Effector memory CD4-positive, alpha-beta T cell (primary cell): ENCODE measurements around the gene GPR87.

Source experiments
- DNase-seq, 3 donors: peaks; one replicate each; pipeline ENCODE4 v3.0.0-alpha.2; 2020
- H3K27ac ChIP-seq: 2 replicates; pipeline ENCODE4 v1.7.0; 2013; ENCODE audit warnings: mild to moderate bottlenecking, low read length, moderate library complexity; ENCODE audit not compliant: insufficient read depth, poor library complexity, severe bottlenecking
- H3K27me3 ChIP-seq: replicated peaks from 2 replicates; pipeline ENCODE4 v1.7.0; 2013; ENCODE audit warnings: mild to moderate bottlenecking, low read length; ENCODE audit not compliant: insufficient read depth, control insufficient read depth, poor library complexity, severe bottlenecking
- H3K36me3 ChIP-seq: 2 replicates; pipeline ENCODE4 v1.7.0; 2013; ENCODE audit warnings: mild to moderate bottlenecking, low read length, moderate library complexity; ENCODE audit not compliant: control insufficient read depth, insufficient read depth
- H3K4me1 ChIP-seq: 2 replicates; pipeline ENCODE4 v1.7.0; 2013; ENCODE audit warnings: low read length, mild to moderate bottlenecking; ENCODE audit not compliant: control insufficient read depth, insufficient read depth, poor library complexity, severe bottlenecking
- H3K4me3 ChIP-seq: 2 replicates; pipeline ENCODE4 v1.7.0; 2013; ENCODE audit warnings: low read length, low read depth, mild to moderate bottlenecking; ENCODE audit not compliant: insufficient read depth, poor library complexity, severe bottlenecking
- H3K9me3 ChIP-seq: 2 replicates; pipeline ENCODE4 v1.7.0; 2013; ENCODE audit warnings: mild to moderate bottlenecking, low read length, moderate library complexity; ENCODE audit not compliant: control insufficient read depth

The GPR87 gene

GRCh38 chr3:151290673-151291072 lies 25.9 kb downstream of the GPR87 start:
- no peak overlapping the region for H3K4me3 ChIP-seq
- no peaks in the 10 kb centered on the region for H3K36me3 ChIP-seq

DNA sequence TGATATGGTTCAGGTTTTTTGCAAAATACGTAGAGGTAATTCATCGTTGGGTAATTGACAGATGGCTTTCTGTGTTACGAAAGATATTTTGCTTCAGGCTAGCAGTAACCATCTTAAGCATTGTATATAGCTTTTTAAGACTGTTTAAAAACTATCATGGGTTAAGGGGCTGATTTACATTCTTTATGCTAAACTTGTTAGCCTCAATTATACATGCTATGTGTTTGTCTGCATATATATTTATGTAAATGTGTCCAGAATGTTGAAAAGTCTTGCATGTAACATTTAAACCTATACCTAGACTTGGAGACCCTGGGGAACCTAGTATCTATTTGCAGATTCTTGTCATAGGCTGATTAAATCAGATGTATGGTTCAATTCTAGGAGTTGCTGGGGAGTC lies 27.2 kb downstream of the GPR87 start:
- Histone ChIP-seq H3K27ac (no peak overlapping the region), H3K4me3 (no peak overlapping the region), H3K4me1 (no peaks in the 10 kb centered on the region), H3K9me3 (no peaks in the 10 kb centered on the region), H3K36me3 (no peaks in the 10 kb centered on the region), H3K27me3 (no peaks in the 10 kb centered on the region)
- DNase-seq: no peak

More at GRCh38 chr3:151290673-151291072, 25.9 kb downstream of the GPR87 start:
- no peak overlapping the region for H3K27ac ChIP-seq
- no peaks in the 10 kb centered on the region for H3K9me3 ChIP-seq
- DNase-seq: no peak
- no peaks in the 10 kb centered on the region for H3K4me1 ChIP-seq
- H3K27me3 ChIP-seq: no peaks in the 10 kb centered on the region

DNA sequence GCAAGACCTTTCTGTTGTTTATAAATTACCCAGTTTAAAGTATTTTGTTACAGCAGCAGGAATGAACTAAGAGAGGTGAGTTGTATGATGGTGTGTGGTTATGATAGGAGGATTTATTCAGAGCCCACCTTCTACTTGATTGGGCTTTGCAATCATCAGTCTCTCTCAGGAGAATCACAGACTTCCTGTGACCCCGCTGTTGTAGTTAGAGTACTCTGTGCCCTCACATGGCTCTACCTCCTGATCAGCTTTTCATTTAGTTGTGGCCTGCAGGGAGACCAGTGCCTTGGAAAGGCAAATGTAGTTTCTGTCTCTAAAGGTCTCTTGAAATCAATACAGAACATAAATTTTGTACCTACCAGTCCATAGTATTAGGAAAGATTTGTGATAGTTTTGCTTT lies 30.7 kb downstream of the GPR87 start:
- no peaks in the 10 kb centered on the region for H3K9me3 ChIP-seq
- no peak overlapping the region for H3K27ac ChIP-seq
- no peaks in the 10 kb centered on the region for H3K27me3 ChIP-seq
- DNase-seq: no peak
- no peaks in the 10 kb centered on the region for H3K36me3 ChIP-seq
- no peaks in the 10 kb centered on the region for H3K4me1 ChIP-seq
- H3K4me3 ChIP-seq: no peak overlapping the region

GRCh38 chr3:151283907-151284461 lies 32.6 kb downstream of the GPR87 start:
- H3K36me3 ChIP-seq: no peaks in the 10 kb centered on the region
- no peak overlapping the region for H3K27ac ChIP-seq
- DNase-seq: no peak
- no peak overlapping the region for H3K4me3 ChIP-seq
- H3K4me1 ChIP-seq: no peaks in the 10 kb centered on the region
- H3K9me3 ChIP-seq: no peaks in the 10 kb centered on the region
- H3K27me3 ChIP-seq: no peaks in the 10 kb centered on the region

- H3K27ac ChIP-seq: no peak overlapping the region
- DNase-seq: no peak
- no peaks in the 10 kb centered on the region for H3K9me3 ChIP-seq
- no peaks in the 10 kb centered on the region for H3K4me1 ChIP-seq
- H3K4me3 ChIP-seq: no peak overlapping the region
- no peaks in the 10 kb centered on the region for H3K27me3 ChIP-seq
- H3K36me3 ChIP-seq: no peaks in the 10 kb centered on the region
Observed at GRCh38 chr3:151283387-151283786, 33.2 kb downstream of the GPR87 start.

- Histone ChIP-seq H3K36me3 (no peaks in the 10 kb centered on the region), H3K27ac (no peak overlapping the region), H3K4me1 (no peaks in the 10 kb centered on the region), H3K27me3 (no peaks in the 10 kb centered on the region), H3K4me3 (no peak overlapping the region), H3K9me3 (no peaks in the 10 kb centered on the region)
- no peak for DNase-seq
Observed at GRCh38 chr3:151282921-151283320, 33.7 kb downstream of the GPR87 start.

- H3K9me3 ChIP-seq: no peaks in the 10 kb centered on the region
- H3K4me3 ChIP-seq: no peak overlapping the region
- H3K4me1 ChIP-seq: peaks cover 5% of the 10 kb centered on the region
- no peaks in the 10 kb centered on the region for H3K27me3 ChIP-seq
- no peaks in the 10 kb centered on the region for H3K36me3 ChIP-seq
- no peak for DNase-seq
- H3K27ac ChIP-seq: no peak overlapping the region
Observed at GRCh38 chr3:151281671-151282324, 34.8 kb downstream of the GPR87 start.

GRCh38 chr3:151278230-151278629 lies 38.4 kb downstream of the GPR87 start, which contains the start of gene P2RY14:
Gene P2RY14 (minus strand): TSS chr3:151278542. CDS start chr3:151214316, 64,226 bp downstream.
- Histone ChIP-seq H3K27ac (peak within 1 kb of the TSS; percentile 45), H3K4me1 (peaks cover 16% of the 10 kb centered on the region), H3K4me3 (no peak within 1 kb of the TSS)

GRCh38 chr3:151276687-151277042 lies 40.0 kb downstream of the GPR87 start:
- peak overlapping the region; percentile 26 for H3K27ac ChIP-seq
- no peaks in the 10 kb centered on the region for H3K27me3 ChIP-seq
- H3K4me3 ChIP-seq: peak overlapping the region; percentile 12
- no peaks in the 10 kb centered on the region for H3K36me3 ChIP-seq
- DNase-seq: peak in 2 of 3 donors; percentile 2 to 16
- H3K9me3 ChIP-seq: no peaks in the 10 kb centered on the region
- peaks cover 16% of the 10 kb centered on the region for H3K4me1 ChIP-seq

More at GRCh38 chr3:151278230-151278629, 38.4 kb downstream of the GPR87 start, which contains the start of gene P2RY14:
- H3K36me3 ChIP-seq: no peaks in the 10 kb centered on the region
- no peaks in the 10 kb centered on the region for H3K9me3 ChIP-seq
- no peaks in the 10 kb centered on the region for H3K27me3 ChIP-seq
- DNase-seq: no peak

GRCh38 chr3:151276038-151276686 lies 40.5 kb downstream of the GPR87 start:
- Histone ChIP-seq H3K4me3 (peak overlapping the region; percentile 12), H3K4me1 (peaks cover 16% of the 10 kb centered on the region), H3K36me3 (no peaks in the 10 kb centered on the region), H3K27me3 (no peaks in the 10 kb centered on the region), H3K27ac (peak overlapping the region; percentile 26), H3K9me3 (no peaks in the 10 kb centered on the region)
- DNase-seq: no peak
